ENCODE results near the gene LYG2. TPM values are rescaled to one million over a fixed set of nuclear protein-coding genes. Genes with fewer than 3 reads are reported as not detected.
A peak's percentile ranks its signal among the peaks of the same experiment; 100 is the strongest.
"Not testable (repeated sequence)": the region's sequence is repeated elsewhere in the genome, so short reads cannot be mapped to it uniquely, and the experiment has no call there.

LYG2 gene
- not detected for polyA plus RNA-seq

GRCh38 chr2:99255491-99256318 lies at the start of gene LYG2:
LYG2 (minus strand) TSS chr2:99255666; CDS start chr2:99254260, 1,406 bp downstream.
- no peak within 1 kb of the TSS for H3K27ac Mint-ChIP-seq
- no peaks in the 10 kb centered on the region for H3K27me3 Mint-ChIP-seq
- H3K4me3 Mint-ChIP-seq, result no peak within 1 kb of the TSS
- peaks cover 6% of the 10 kb centered on the region for H3K36me3 Mint-ChIP-seq
- H3K4me1 Mint-ChIP-seq, result no peaks in the 10 kb centered on the region
- H3K9me3 Mint-ChIP-seq, result peaks cover 0 to 2% (median 0%) of the 10 kb centered on the region in 3 donors

GRCh38 chr2:99301097-99301496 lies 45.6 kb upstream of the LYG2 start, which contains the start of gene LYG1:
LYG1 (minus strand) TSS chr2:99301197; CDS start chr2:99295670, 5,527 bp downstream.
- H3K36me3 Mint-ChIP-seq, result peaks cover 19% of the 10 kb centered on the region
- not testable (repeated sequence) for H3K27ac Mint-ChIP-seq, H3K4me3 Mint-ChIP-seq, H3K27me3 Mint-ChIP-seq, H3K4me1 Mint-ChIP-seq, H3K9me3 Mint-ChIP-seq

GRCh38 chr2:99299580-99299979 lies 44.1 kb upstream of the LYG2 start:
- Mint-ChIP-seq H3K27me3 (no peaks in the 10 kb centered on the region), H3K4me1 (no peaks in the 10 kb centered on the region), H3K4me3 (no peak overlapping the region), H3K27ac (no peak overlapping the region), H3K9me3 (peaks cover 0 to 2% (median 0%) of the 10 kb centered on the region in 3 donors), H3K36me3 (peaks cover 16% of the 10 kb centered on the region)

- H3K4me3 Mint-ChIP-seq, result no peak overlapping the region
- peaks cover 11% of the 10 kb centered on the region for H3K36me3 Mint-ChIP-seq
- no peaks in the 10 kb centered on the region for H3K4me1 Mint-ChIP-seq
- no peaks in the 10 kb centered on the region for H3K27me3 Mint-ChIP-seq
- H3K9me3 Mint-ChIP-seq, result peaks cover 0 to 2% (median 0%) of the 10 kb centered on the region in 3 donors
- no peak overlapping the region for H3K27ac Mint-ChIP-seq
These were observed 42.5 kb upstream of the LYG2 start for GRCh38 chr2:99297994-99298393.

GRCh38 chr2:99285526-99285925 lies 30.1 kb upstream of the LYG2 start:
- no peaks in the 10 kb centered on the region for H3K27me3 Mint-ChIP-seq
- no peak overlapping the region for H3K4me3 Mint-ChIP-seq
- H3K4me1 Mint-ChIP-seq, result no peaks in the 10 kb centered on the region
- H3K27ac Mint-ChIP-seq, result no peak overlapping the region
- peaks cover 2 to 9% (median 2%) of the 10 kb centered on the region in 3 donors for H3K9me3 Mint-ChIP-seq
- H3K36me3 Mint-ChIP-seq, result peaks cover 8% of the 10 kb centered on the region

GRCh38 chr2:99279969-99280695 lies 24.7 kb upstream of the LYG2 start:
- Mint-ChIP-seq H3K27ac (no peak overlapping the region), H3K36me3 (peaks cover 7% of the 10 kb centered on the region), H3K4me1 (no peaks in the 10 kb centered on the region), H3K9me3 (peaks cover 5 to 23% (median 5%) of the 10 kb centered on the region in 3 donors), H3K4me3 (no peak overlapping the region), H3K27me3 (no peaks in the 10 kb centered on the region)

GRCh38 chr2:99278793-99279291 lies 23.4 kb upstream of the LYG2 start:
- H3K27ac Mint-ChIP-seq, result peak overlapping the region in 1 of 3 donors; percentile 35
- peaks cover 5 to 23% (median 5%) of the 10 kb centered on the region in 3 donors for H3K9me3 Mint-ChIP-seq
- H3K27me3 Mint-ChIP-seq, result no peaks in the 10 kb centered on the region
- peak overlapping the region in 1 of 4 donors; percentile 1 for H3K4me3 Mint-ChIP-seq
- peaks cover 7% of the 10 kb centered on the region for H3K36me3 Mint-ChIP-seq
- H3K4me1 Mint-ChIP-seq, result no peaks in the 10 kb centered on the region

GRCh38 chr2:99278195-99278765 lies 22.8 kb upstream of the LYG2 start:
- not testable (repeated sequence) for H3K4me1 Mint-ChIP-seq, H3K27ac Mint-ChIP-seq, H3K27me3 Mint-ChIP-seq, H3K36me3 Mint-ChIP-seq
- Mint-ChIP-seq H3K9me3 (peaks cover 3 to 20% (median 5%) of the 10 kb centered on the region in 3 donors), H3K4me3 (peak overlapping the region in 1 of 4 donors; percentile 63)

- Mint-ChIP-seq H3K4me1 (no peaks in the 10 kb centered on the region), H3K4me3 (no peak overlapping the region), H3K27ac (no peak overlapping the region), H3K36me3 (peaks cover 13% of the 10 kb centered on the region), H3K27me3 (no peaks in the 10 kb centered on the region), H3K9me3 (peaks cover 3 to 22% (median 7%) of the 10 kb centered on the region in 3 donors)
These were observed 20.4 kb upstream of the LYG2 start for GRCh38 chr2:99275882-99276281.

- no peak overlapping the region for H3K27ac Mint-ChIP-seq
- H3K9me3 Mint-ChIP-seq, result peaks cover 0 to 2% (median 0%) of the 10 kb centered on the region in 3 donors
- H3K36me3 Mint-ChIP-seq, result peaks cover 9% of the 10 kb centered on the region
- no peaks in the 10 kb centered on the region for H3K27me3 Mint-ChIP-seq
- H3K4me1 Mint-ChIP-seq, result no peaks in the 10 kb centered on the region
- no peak overlapping the region for H3K4me3 Mint-ChIP-seq
These were observed 5.8 kb upstream of the LYG2 start for GRCh38 chr2:99261242-99261641.

GRCh38 chr2:99260184-99260583 lies 4.7 kb upstream of the LYG2 start:
- Mint-ChIP-seq H3K27ac (no peak overlapping the region), H3K27me3 (no peaks in the 10 kb centered on the region), H3K9me3 (peaks cover 0 to 2% (median 0%) of the 10 kb centered on the region in 3 donors), H3K4me3 (no peak overlapping the region), H3K4me1 (no peaks in the 10 kb centered on the region), H3K36me3 (peaks cover 13% of the 10 kb centered on the region)

- Mint-ChIP-seq H3K36me3 (peaks cover 13% of the 10 kb centered on the region), H3K4me1 (no peaks in the 10 kb centered on the region), H3K4me3 (no peak overlapping the region), H3K27me3 (no peaks in the 10 kb centered on the region), H3K9me3 (peaks cover 0 to 2% (median 0%) of the 10 kb centered on the region in 3 donors), H3K27ac (no peak overlapping the region)
These were observed 4.0 kb upstream of the LYG2 start for GRCh38 chr2:99259465-99259864.

- H3K36me3 Mint-ChIP-seq, result peaks cover 10% of the 10 kb centered on the region
- no peaks in the 10 kb centered on the region for H3K4me1 Mint-ChIP-seq
- H3K27ac Mint-ChIP-seq, result no peak overlapping the region
- H3K4me3 Mint-ChIP-seq, result no peak overlapping the region
- no peaks in the 10 kb centered on the region for H3K27me3 Mint-ChIP-seq
- H3K9me3 Mint-ChIP-seq, result peaks cover 0 to 2% (median 0%) of the 10 kb centered on the region in 3 donors
These were observed 1.2 kb upstream of the LYG2 start for GRCh38 chr2:99256677-99257076.

GRCh38 chr2:99249951-99250350 lies 5.5 kb downstream of the LYG2 start:
- Mint-ChIP-seq H3K36me3 (peaks cover 4% of the 10 kb centered on the region), H3K4me1 (peaks cover 0 to 1% (median 0%) of the 10 kb centered on the region in 3 donors), H3K9me3 (peaks cover 0 to 6% (median 5%) of the 10 kb centered on the region in 3 donors), H3K27ac (no peak overlapping the region), H3K4me3 (no peak overlapping the region), H3K27me3 (no peaks in the 10 kb centered on the region)

- H3K4me3 Mint-ChIP-seq, result no peak overlapping the region
- no peaks in the 10 kb centered on the region for H3K4me1 Mint-ChIP-seq
- peaks cover 8% of the 10 kb centered on the region for H3K36me3 Mint-ChIP-seq
- no peak overlapping the region for H3K27ac Mint-ChIP-seq
- H3K27me3 Mint-ChIP-seq, result no peaks in the 10 kb centered on the region
- peaks cover 0 to 5% (median 3%) of the 10 kb centered on the region in 3 donors for H3K9me3 Mint-ChIP-seq
These were observed 13.3 kb downstream of the LYG2 start for GRCh38 chr2:99242151-99242550.
